PC-9 (cell line): Measurements from ENCODE around the gene NELFB.

Experiments
- EZH2 ChIP-seq: fragments of 200-600 bp; sonication (generic); IDR thresholded peaks from 2 replicates; pipeline ENCODE4 v1.8.0; 2017; ENCODE audit warnings: antibody characterized with exemption, low read depth
- TF ChIP-seq, protein P1 (sequence below): fragments of 200-600 bp; sonication (generic); conservative IDR thresholded peaks from 2 replicates; pipeline ENCODE4 v1.6.1; 2017; ENCODE audit warnings: mixed run types, antibody characterized with exemption, mild to moderate bottlenecking, moderate library complexity

DNA sequence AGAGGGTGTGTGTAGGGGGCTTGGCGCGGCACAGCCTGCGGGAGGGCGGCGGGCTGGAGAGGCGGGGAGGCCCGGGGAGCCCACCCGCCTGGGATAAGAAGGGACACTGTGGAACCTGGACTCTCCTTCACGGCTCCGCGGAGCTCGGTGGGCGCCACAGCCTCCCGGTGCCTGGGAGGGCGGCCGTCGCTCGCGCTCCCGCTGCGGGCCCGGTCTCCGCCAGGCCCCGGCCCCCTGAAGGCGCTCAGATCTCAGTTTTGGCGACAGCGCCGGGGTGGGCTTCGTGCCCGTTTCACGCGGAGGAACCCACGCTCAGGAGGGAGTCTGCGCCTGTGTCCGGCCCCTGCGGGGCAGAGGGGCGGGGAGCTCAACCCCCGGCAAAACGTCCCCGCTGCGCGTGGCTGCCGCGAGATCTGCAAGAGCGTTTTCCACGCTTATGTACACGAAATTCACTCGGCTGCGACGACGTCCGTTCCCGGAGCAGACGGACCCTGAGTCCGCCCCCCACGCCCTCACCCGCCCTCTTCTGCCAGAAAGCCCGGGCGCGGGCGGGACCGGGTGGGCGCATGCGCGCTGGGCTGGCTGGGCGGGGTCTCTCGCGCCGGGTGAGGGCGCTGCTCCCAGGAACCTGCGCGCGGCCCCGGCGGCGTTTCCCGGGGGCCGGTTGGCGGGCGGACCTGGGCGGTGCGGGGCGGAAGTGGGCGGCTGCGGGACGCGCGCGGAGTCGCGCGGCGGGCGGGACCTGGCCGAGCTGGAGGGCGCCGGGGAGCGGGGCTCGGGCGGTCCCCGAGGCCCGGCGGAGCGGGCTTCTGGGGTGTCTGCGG, at the start of gene NELFB:
- TF ChIP-seq, protein P1, sequence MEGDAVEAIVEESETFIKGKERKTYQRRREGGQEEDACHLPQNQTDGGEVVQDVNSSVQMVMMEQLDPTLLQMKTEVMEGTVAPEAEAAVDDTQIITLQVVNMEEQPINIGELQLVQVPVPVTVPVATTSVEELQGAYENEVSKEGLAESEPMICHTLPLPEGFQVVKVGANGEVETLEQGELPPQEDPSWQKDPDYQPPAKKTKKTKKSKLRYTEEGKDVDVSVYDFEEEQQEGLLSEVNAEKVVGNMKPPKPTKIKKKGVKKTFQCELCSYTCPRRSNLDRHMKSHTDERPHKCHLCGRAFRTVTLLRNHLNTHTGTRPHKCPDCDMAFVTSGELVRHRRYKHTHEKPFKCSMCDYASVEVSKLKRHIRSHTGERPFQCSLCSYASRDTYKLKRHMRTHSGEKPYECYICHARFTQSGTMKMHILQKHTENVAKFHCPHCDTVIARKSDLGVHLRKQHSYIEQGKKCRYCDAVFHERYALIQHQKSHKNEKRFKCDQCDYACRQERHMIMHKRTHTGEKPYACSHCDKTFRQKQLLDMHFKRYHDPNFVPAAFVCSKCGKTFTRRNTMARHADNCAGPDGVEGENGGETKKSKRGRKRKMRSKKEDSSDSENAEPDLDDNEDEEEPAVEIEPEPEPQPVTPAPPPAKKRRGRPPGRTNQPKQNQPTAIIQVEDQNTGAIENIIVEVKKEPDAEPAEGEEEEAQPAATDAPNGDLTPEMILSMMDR, result no peak
- TF ChIP-seq EZH2, result no peak
